Measurements from ENCODE around the gene GLYATL1. TPM values are rescaled to one million over a fixed set of nuclear protein-coding genes. Genes with fewer than 3 reads are reported as not detected.

The GLYATL1 gene
- polyA plus RNA-seq, 2 of the 4 experiments (the other 2 are of a cell fraction), result 0.10 TPM; not detected in 1

- 27% methylated on average over 2 of the region's 2 CpGs for WGBS (ENCODE audit: missing lambda C conversion rate)
Measured at GRCh38 chr11:58919980-58920379, 19.3 kb upstream of the GLYATL1 start.

DNA sequence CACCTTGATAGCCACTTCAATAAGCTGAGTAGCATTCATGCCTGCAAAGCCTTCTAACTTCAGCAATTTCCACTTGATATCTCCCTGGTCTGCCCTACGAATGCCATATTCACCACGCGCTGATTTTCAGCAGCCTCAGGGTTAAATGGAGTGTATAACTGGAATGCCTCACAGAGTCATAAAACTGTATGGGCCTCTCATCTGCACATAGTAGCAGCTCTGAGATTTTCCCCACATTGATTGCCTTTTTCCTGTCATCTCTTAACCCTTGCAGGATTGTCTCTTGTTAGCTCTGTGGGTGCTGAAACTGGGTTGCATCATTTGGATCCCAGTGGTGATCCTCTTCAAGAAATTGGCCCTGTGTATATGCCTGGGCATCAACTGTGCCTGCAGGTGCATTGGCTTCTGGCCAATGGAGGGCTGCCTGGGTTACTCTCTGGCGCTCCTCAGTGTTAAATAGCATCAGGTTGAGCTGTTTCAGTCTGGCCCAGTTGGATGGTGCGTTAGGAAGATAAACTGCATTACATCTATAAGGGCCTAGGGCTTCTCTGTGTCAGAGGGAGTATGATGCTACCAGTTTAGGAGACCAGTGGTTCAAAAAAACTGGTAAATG is 17.4 kb upstream of the GLYATL1 start:
- WGBS (ENCODE audit: missing lambda C conversion rate), result 44% methylated on average over 4 of the region's 5 CpGs
- H3K4me3 ChIP-seq, result no peak overlapping the region
- ATAC-seq (no peak), FAIRE-seq (no peak), DNase-seq (ENCODE audit: low read depth in 1 of 2, low spot score in 1 of 2) (no peak)
- ChIA-PET CTCF (interaction anchor here (0.6 kb wide), 1 partner anchor 37 kb away, joined by 3 read pairs; no protein-coding TSS in a partner anchor), POLR2A (no interaction called here)
- no peak overlapping the region for H3K27ac ChIP-seq
- H3K4me2 ChIP-seq, result no peak overlapping the region
- peaks cover 6% of the 10 kb centered on the region; the same call in 1 of the 3 replicates for H3K9me3 ChIP-seq
- H3K4me1 ChIP-seq, result peaks cover 6% of the 10 kb centered on the region; the same call in 1 of the 3 replicates
- no peak for TF ChIP-seq HOXB5 (CRISPR knock-in tag; IDR thresholded peaks at IDR 0.05)
- no peak for TF ChIP-seq RAD21 (conservative IDR thresholded peaks at IDR 0.05 in 1 of 2, IDR thresholded peaks at IDR 0.05 in 1 of 2)

More at GRCh38 chr11:58919980-58920379, 19.3 kb upstream of the GLYATL1 start:
- ChIA-PET CTCF (no interaction called here), POLR2A (no interaction called here)
- no peak for FAIRE-seq
- ATAC-seq, result no peak
- no peak for TF ChIP-seq KDM5A (IDR thresholded peaks at IDR 0.05)
- TF ChIP-seq JUNB (IDR thresholded peaks at IDR 0.05), result no peak
- 0 out of 5 replicates have a peak, but pooled peaks of 1 of the 2 experiments have one; percentile 2 for TF ChIP-seq RAD21 (conservative IDR thresholded peaks at IDR 0.05 in 1 of 2, IDR thresholded peaks at IDR 0.05 in 1 of 2)
- TF ChIP-seq MAX (IDR thresholded peaks at IDR 0.05), result no peak
- no peak for TF ChIP-seq ZFP36 (IDR thresholded peaks at IDR 0.05; ENCODE audit: borderline replicate concordance, partially characterized antibody)
- Histone ChIP-seq H3K4me2 (no peak overlapping the region), H3K27ac (no peak overlapping the region), H3K4me1 (no peaks in the 10 kb centered on the region), H3K4me3 (no peak overlapping the region), H3K9me3 (peaks cover 9% of the 10 kb centered on the region; the same call in 1 of the 3 replicates)
- DNase-seq (ENCODE audit: low read depth in 1 of 2, low spot score in 1 of 2), result no peak

GRCh38 chr11:58922479-58922878 is 16.8 kb upstream of the GLYATL1 start:
- no peak for ATAC-seq
- no peak overlapping the region for H3K4me2 ChIP-seq
- 4% methylated on average over 4 of the region's 5 CpGs for WGBS (ENCODE audit: missing lambda C conversion rate)
- DNase-seq (ENCODE audit: low read depth in 1 of 2, low spot score in 1 of 2), result no peak
- no peak overlapping the region for H3K27ac ChIP-seq
- ChIA-PET POLR2A (no interaction called here), CTCF (interaction anchor here (0.6 kb wide), 1 partner anchor 36 kb away, joined by 3 read pairs; no protein-coding TSS in a partner anchor)
- no peak overlapping the region for H3K4me3 ChIP-seq
- H3K4me1 ChIP-seq, result peaks cover 9% of the 10 kb centered on the region; the same call in 1 of the 3 replicates
- TF ChIP-seq CBX8 (IDR thresholded peaks at IDR 0.05) (no peak), RAD21 (conservative IDR thresholded peaks at IDR 0.05 in 1 of 2, IDR thresholded peaks at IDR 0.05 in 1 of 2) (no peak)
- no peaks in the 10 kb centered on the region; the same call in 2 of the 3 replicates for H3K9me3 ChIP-seq
- FAIRE-seq, result no peak

DNA sequence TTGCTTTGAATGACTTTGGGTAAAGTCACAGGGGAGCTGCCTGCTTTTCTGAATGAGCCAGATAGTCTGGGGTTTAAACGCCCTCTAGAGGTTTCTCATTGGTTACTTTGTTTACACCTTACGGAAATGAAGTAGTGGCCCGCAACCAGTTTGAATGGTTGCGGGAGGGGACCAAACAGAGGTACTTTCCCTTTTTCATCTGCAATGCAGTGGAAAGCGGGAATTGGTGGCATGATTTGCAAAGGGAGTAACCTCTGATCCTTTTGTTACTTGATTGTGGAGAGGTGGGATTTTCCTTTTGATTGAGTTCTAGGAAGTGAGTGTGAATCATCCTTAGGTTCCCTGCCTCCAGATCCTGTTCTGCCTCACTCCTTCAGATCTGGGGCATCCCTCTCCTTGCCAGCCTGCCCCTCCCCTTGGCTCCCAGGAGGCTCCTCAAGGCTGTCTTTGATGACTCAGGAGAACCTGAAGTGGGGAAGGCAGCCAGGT is 15.9 kb upstream of the GLYATL1 start:
- ATAC-seq (peak; percentile 70 to 79; a peak in 4 of 6 replicates), FAIRE-seq (no peak), DNase-seq (ENCODE audit: low read depth in 1 of 2, low spot score in 1 of 2) (peak in 1 of 2 experiments; percentile 25)
- ChIA-PET CTCF (no interaction called here), POLR2A (no interaction called here)
- Histone ChIP-seq H3K4me1 (peaks cover 9% of the 10 kb centered on the region; the same call in 1 of the 3 replicates), H3K4me2 (peak overlapping the region; percentile 47), H3K27ac (no peak overlapping the region; a peak in 1 of 6 replicates), H3K4me3 (no peak overlapping the region), H3K9me3 (no peaks in the 10 kb centered on the region)
- WGBS (ENCODE audit: missing lambda C conversion rate), result 7% methylated on average over 5 of the region's 5 CpGs
- TF ChIP-seq RAD21 (conservative IDR thresholded peaks at IDR 0.05 in 1 of 2, IDR thresholded peaks at IDR 0.05 in 1 of 2) (peak in 1 of 2 experiments; percentile 13; a peak in 2 of 5 replicates), REST (IDR thresholded peaks at IDR 0.05) (no peak), CBX2 (IDR thresholded peaks at IDR 0.05; ENCODE audit: borderline replicate concordance, low read depth) (no peak), KDM5A (IDR thresholded peaks at IDR 0.05) (no peak), CTCF (IDR thresholded peaks at IDR 0.05) (peak; percentile 43), NPAS2 (CRISPR knock-in tag; IDR thresholded peaks at IDR 0.05; ENCODE audit: borderline replicate concordance) (no peak), BHLHE40 (IDR thresholded peaks at IDR 0.05; ENCODE audit: low read depth, low read length) (no peak), RFX5 (IDR thresholded peaks at IDR 0.05) (no peak), TFCP2L1 (CRISPR knock-in tag; IDR thresholded peaks at IDR 0.05) (no peak), HOXB13 (CRISPR knock-in tag; IDR thresholded peaks at IDR 0.05; ENCODE audit: low read depth) (no peak), KDM1A (IDR thresholded peaks at IDR 0.05; ENCODE audit: low read depth) (no peak)

Measured in A549 (cell line).